ENCODE measurements around the gene CCER1. TPM values are rescaled to one million over a fixed set of nuclear protein-coding genes. Genes with fewer than 3 reads are reported as not detected.
A peak's percentile ranks its signal among the peaks of the same experiment; 100 is the strongest.

CCER1 gene
- total RNA-seq, 1 experiment from 2014 or later: not detected

DNA sequence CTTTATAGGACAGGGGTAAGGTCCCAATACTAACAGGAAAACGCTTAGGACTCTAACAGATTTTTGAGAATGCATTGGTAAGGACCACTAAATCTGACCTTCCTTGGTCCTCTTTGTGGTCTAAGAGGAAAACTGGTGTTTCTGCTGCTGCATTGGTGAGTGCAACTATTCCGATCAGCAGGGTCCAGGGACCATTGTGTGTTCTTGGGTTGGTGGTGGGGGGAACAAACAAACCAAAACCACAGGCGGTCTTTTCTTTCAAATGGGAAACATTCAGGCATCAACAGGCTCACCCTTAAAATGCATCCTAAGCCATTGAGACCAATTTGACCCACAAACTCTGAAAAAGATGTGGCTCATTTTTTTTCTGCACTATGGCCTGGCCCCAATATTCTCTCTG, 29.1 kb upstream of the CCER1 start:
- peaks cover 0 to 17% (median 3%) of the 10 kb centered on the region in 3 experiments; a peak in 4 of 7 replicates for H3K36me3 Mint-ChIP-seq (ENCODE audit: insufficient read depth in 1 of 3, low read depth in 3 of 3)
- Histone ChIP-seq H2BK12ac (ENCODE audit: insufficient read length, low read depth, low read length) (no peak overlapping the region), H3K9me3 (ENCODE audit: control insufficient read depth, low read depth, low read length) (no peaks in the 10 kb centered on the region), H3K4ac (ENCODE audit: low read depth, low read length) (no peak overlapping the region), H3K4me1 (ENCODE audit: insufficient read depth, low read length) (no peaks in the 10 kb centered on the region; the same call in 1 of the 2 replicates), H2BK15ac (ENCODE audit: low read depth, low read length) (no peak overlapping the region), H4K8ac (replicated peaks; ENCODE audit: insufficient read length, low read depth, low read length) (no peak overlapping the region), H3K79me1 (ENCODE audit: insufficient read depth, low read depth, low read length, poor library complexity, severe bottlenecking) (no peaks in the 10 kb centered on the region), H3K14ac (ENCODE audit: insufficient read depth, low read length) (no peak overlapping the region), H3K9ac (ENCODE audit: extremely low read depth, insufficient read length, low read length) (no peak overlapping the region), H2BK120ac (ENCODE audit: low read depth, low read length, poor library complexity, severe bottlenecking) (no peak overlapping the region), H3K27ac (ENCODE audit: insufficient read length, low read depth, low read length) (no peak overlapping the region), H2AK5ac (ENCODE audit: insufficient read length, low read length) (no peak overlapping the region), H3K18ac (ENCODE audit: insufficient read length, low read depth, low read length) (no peak overlapping the region), H3T11ph (ENCODE audit: low read length) (no peak overlapping the region), H4K91ac (ENCODE audit: insufficient read length, low read depth, low read length) (no peak overlapping the region), H3K27me3 (ENCODE audit: insufficient read depth, low read length) (peaks cover 34% of the 10 kb centered on the region), H3K4me2 (ENCODE audit: insufficient read depth, insufficient read length, low read length) (no peak overlapping the region), H2BK20ac (ENCODE audit: low read depth, low read length, poor library complexity, severe bottlenecking) (no peak overlapping the region), H2AFZ (ENCODE audit: low read length) (no peak overlapping the region), H4K20me1 (ENCODE audit: control insufficient read depth, insufficient read depth, insufficient read length) (no peaks in the 10 kb centered on the region), H3K23ac (ENCODE audit: insufficient read length, low read depth, low read length) (no peak overlapping the region), H2BK5ac (ENCODE audit: insufficient read length, low read length) (no peak overlapping the region), H3K79me2 (ENCODE audit: insufficient read depth, low read length) (no peaks in the 10 kb centered on the region), H3K56ac (ENCODE audit: insufficient read length, low read depth, low read length) (no peak overlapping the region), H3K23me2 (ENCODE audit: insufficient read length, low read depth, low read length, poor library complexity, severe bottlenecking) (no peaks in the 10 kb centered on the region), H4K5ac (ENCODE audit: insufficient read length, low read depth, low read length) (no peak overlapping the region)
- H3K4me1 Mint-ChIP-seq: peaks cover 22 to 30% of the 10 kb centered on the region in 2 experiments
- H3K4me3 Mint-ChIP-seq: peak overlapping the region in 1 of 2 experiments; percentile 28; a peak in 2 of 5 replicates
- H3K27me3 Mint-ChIP-seq (ENCODE audit: low read depth): peaks cover 92% of the 10 kb centered on the region
- peak overlapping the region in 2 of 3 experiments; percentile 20 to 85; a peak in 2 of 7 replicates for H3K27ac Mint-ChIP-seq
- WGBS (ENCODE audit: extremely low coverage, insufficient read length, low lambda C conversion rate): no CpG with 5 or more reads among the region's 3 CpGs
- H3K9me3 Mint-ChIP-seq: peaks cover 15 to 19% of the 10 kb centered on the region in 2 experiments
- TF ChIP-seq, protein P1, sequence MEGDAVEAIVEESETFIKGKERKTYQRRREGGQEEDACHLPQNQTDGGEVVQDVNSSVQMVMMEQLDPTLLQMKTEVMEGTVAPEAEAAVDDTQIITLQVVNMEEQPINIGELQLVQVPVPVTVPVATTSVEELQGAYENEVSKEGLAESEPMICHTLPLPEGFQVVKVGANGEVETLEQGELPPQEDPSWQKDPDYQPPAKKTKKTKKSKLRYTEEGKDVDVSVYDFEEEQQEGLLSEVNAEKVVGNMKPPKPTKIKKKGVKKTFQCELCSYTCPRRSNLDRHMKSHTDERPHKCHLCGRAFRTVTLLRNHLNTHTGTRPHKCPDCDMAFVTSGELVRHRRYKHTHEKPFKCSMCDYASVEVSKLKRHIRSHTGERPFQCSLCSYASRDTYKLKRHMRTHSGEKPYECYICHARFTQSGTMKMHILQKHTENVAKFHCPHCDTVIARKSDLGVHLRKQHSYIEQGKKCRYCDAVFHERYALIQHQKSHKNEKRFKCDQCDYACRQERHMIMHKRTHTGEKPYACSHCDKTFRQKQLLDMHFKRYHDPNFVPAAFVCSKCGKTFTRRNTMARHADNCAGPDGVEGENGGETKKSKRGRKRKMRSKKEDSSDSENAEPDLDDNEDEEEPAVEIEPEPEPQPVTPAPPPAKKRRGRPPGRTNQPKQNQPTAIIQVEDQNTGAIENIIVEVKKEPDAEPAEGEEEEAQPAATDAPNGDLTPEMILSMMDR (conservative IDR thresholded peaks at IDR 0.05): no peak
- peak; percentile 46 for DNase-seq

Measured in H9 (cell line).